Neutrophil (primary cell): Measurements from ENCODE around the gene CYFIP2.
A peak's percentile ranks its signal among the peaks of the same experiment; 100 is the strongest.

ENCODE experiments used
- H3K27ac ChIP-seq: fragments of 200-600 bp; sonication (generic); 2 replicates; pipeline ENCODE4 v1.5.1; 2016; ENCODE audit warnings: mild to moderate bottlenecking, moderate library complexity
- H3K27me3 ChIP-seq: fragments of 200-600 bp; sonication (generic); 2 replicates; pipeline ENCODE4 v1.6.0; 2016; ENCODE audit warnings: mild to moderate bottlenecking
- H3K36me3 ChIP-seq: fragments of 200-600 bp; sonication (generic); 2 replicates; pipeline ENCODE4 v1.5.1; 2017
- H3K4me1 ChIP-seq, 2 experiments: fragments of 200-600 bp in 1 of 2; sonication (generic) in 1 of 2; 1 replicate in 1 of 2; 2 replicates in 1 of 2; pipeline versions ENCODE4 v1.5.1 to v1.6.1; 2013 to 2016; ENCODE audit warnings: low read depth in 1 of 2, low read length in 1 of 2, mild to moderate bottlenecking in 1 of 2, moderate library complexity in 1 of 2; ENCODE audit not compliant: control insufficient read depth in 1 of 2, insufficient read depth in 1 of 2
- H3K4me3 ChIP-seq, 2 experiments: fragments of 200-600 bp in 1 of 2; sonication (generic) in 1 of 2; 1 replicate in 1 of 2; 2 replicates in 1 of 2; pipeline ENCODE4 v1.5.1; 2013 to 2016; ENCODE audit warnings: low read depth in 1 of 2, low read length in 1 of 2, mild to moderate bottlenecking in 1 of 2, moderate library complexity in 1 of 2
- H3K9me3 ChIP-seq: fragments of 200-600 bp; sonication (generic); 2 replicates; pipeline ENCODE4 v1.5.1; 2016
- CTCF ChIP-seq: fragments of 200-600 bp; sonication (generic); IDR thresholded peaks from 2 replicates; pipeline ENCODE4 v1.5.1; 2016; ENCODE audit warnings: antibody characterized with exemption

CYFIP2 gene

DNA sequence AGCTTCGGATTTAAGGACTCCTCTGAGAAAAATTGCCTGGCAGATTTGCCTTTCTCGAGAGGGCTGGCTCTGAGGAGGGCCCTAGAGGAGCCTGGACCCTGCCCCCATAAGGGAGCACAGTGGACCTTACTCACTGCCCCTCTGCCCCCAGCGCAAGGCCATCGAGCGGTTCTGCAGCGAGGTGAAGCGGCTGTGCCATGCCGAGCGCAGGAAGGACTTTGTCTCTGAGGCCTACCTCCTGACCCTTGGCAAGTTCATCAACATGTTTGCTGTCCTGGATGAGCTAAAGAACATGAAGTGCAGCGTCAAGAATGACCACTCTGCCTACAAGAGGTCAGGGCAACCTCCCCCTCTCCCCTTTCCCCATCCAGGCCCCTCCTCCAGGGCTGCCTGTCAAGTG is 34.6 kb downstream of the CYFIP2 start:
- Histone ChIP-seq H3K27ac (peak overlapping the region; percentile 37), H3K4me1 (peaks cover 0 to 18% of the 10 kb centered on the region in 2 experiments), H3K9me3 (no peaks in the 10 kb centered on the region), H3K4me3 (no peak overlapping the region), H3K27me3 (no peaks in the 10 kb centered on the region), H3K36me3 (peaks cover 100% of the 10 kb centered on the region)
- TF ChIP-seq CTCF = no peak

DNA sequence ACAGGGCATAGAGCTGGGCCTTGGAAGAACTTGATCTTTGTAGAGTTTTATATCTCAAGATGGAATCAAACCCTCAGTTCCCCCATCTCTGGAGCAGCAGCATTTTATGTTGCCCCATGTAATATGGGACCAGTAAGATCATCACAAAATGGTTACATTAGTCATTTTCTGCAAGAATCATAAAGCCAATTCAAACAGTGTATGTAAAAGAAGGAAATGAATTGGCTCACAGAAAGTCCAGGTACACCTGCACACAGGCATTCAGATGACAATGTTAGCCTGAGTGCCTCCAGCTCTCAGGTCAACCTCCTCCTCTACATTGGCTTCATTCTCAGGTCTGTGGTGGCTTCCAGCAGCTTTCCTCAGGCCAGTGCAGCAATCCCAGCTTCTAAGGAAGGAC is 35.1 kb downstream of the CYFIP2 start:
- peak overlapping the region; percentile 37 for H3K27ac ChIP-seq
- H3K4me3 ChIP-seq = no peak overlapping the region
- peaks cover 100% of the 10 kb centered on the region for H3K36me3 ChIP-seq
- TF ChIP-seq CTCF = no peak
- H3K27me3 ChIP-seq = no peaks in the 10 kb centered on the region
- peaks cover 0 to 13% of the 10 kb centered on the region in 2 experiments for H3K4me1 ChIP-seq
- H3K9me3 ChIP-seq = no peaks in the 10 kb centered on the region

GRCh38 chr5:157303023-157303422 is 37.1 kb downstream of the CYFIP2 start:
- H3K9me3 ChIP-seq = no peaks in the 10 kb centered on the region
- no peaks in the 10 kb centered on the region for H3K27me3 ChIP-seq
- H3K36me3 ChIP-seq = peaks cover 96% of the 10 kb centered on the region
- no peak for TF ChIP-seq CTCF
- H3K4me3 ChIP-seq = no peak overlapping the region
- peaks cover 6 to 17% of the 10 kb centered on the region in 2 experiments for H3K4me1 ChIP-seq
- H3K27ac ChIP-seq = peak overlapping the region; percentile 1

DNA sequence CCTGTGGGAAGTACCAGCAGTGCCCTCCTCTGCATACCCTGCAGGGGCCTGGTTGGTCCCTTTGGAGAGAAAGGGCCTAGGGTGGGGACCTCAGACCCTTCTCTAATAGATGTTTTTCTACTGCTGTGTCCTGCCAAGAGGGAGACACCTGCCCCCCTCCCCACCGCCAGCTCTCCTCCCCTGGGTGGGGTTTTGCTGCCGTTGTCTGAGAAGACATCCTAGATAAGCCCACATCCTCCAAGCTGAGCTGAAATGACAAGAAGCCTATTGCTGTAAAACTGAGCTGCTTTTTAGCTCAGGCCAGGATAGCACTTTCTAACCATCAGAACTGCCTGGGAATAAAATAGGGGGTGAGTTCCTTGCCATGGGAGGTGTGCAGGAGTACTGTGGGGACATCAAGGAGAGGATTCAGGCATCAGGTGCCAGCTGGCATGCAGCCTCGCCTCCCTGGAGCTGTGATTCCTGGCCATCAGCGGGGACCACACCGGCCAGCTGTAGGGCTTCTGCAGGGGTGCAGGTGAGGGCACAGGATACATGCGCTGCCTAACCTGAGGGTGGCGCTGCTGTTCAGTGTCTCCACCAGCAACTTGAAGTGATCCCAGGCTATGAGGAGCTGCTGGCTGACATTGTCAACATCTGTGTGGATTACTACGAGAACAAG is 37.9 kb downstream of the CYFIP2 start:
- Histone ChIP-seq H3K27ac (peak overlapping the region; percentile 1), H3K36me3 (peaks cover 96% of the 10 kb centered on the region), H3K4me3 (no peak overlapping the region), H3K4me1 (peaks cover 6 to 17% of the 10 kb centered on the region in 2 experiments), H3K9me3 (no peaks in the 10 kb centered on the region), H3K27me3 (no peaks in the 10 kb centered on the region)
- no peak for TF ChIP-seq CTCF

GRCh38 chr5:157306081-157306480 is 40.2 kb downstream of the CYFIP2 start:
- peaks cover 6 to 17% of the 10 kb centered on the region in 2 experiments for H3K4me1 ChIP-seq
- peak overlapping the region; percentile 82 for H3K27ac ChIP-seq
- no peaks in the 10 kb centered on the region for H3K27me3 ChIP-seq
- no peak for TF ChIP-seq CTCF
- peaks cover 96% of the 10 kb centered on the region for H3K36me3 ChIP-seq
- H3K9me3 ChIP-seq = no peaks in the 10 kb centered on the region
- no peak overlapping the region for H3K4me3 ChIP-seq
